HUES64 (cell line): ENCODE data around the gene SLC25A6.

Experiments
- H3K27ac ChIP-seq: 2 replicates; pipeline ENCODE4 v1.7.0; 2013; ENCODE audit warnings: low read depth, low read length, inconsistent platforms
- H3K27me3 ChIP-seq: 2 replicates; pipeline ENCODE4 v1.6.1; 2013; ENCODE audit warnings: mild to moderate bottlenecking, low read length; ENCODE audit not compliant: insufficient read depth
- H3K36me3 ChIP-seq: 2 replicates; pipeline ENCODE4 v1.6.1; 2013; ENCODE audit warnings: mild to moderate bottlenecking, low read length; ENCODE audit not compliant: insufficient read depth
- H3K4me1 ChIP-seq: 2 replicates; pipeline ENCODE4 v1.6.1; 2013; ENCODE audit warnings: mild to moderate bottlenecking, low read length, moderate library complexity; ENCODE audit not compliant: insufficient read depth
- H3K4me3 ChIP-seq: 2 replicates; pipeline ENCODE4 v1.5.1; 2013; ENCODE audit warnings: mild to moderate bottlenecking, low read length, moderate library complexity
- H3K9ac ChIP-seq: 2 replicates; pipeline ENCODE4 v1.6.1; 2013; ENCODE audit warnings: mild to moderate bottlenecking, low read depth, low read length
- H3K9me3 ChIP-seq: 2 replicates; pipeline ENCODE4 v1.6.1; 2013; ENCODE audit warnings: low read depth, low read length; ENCODE audit not compliant: insufficient read depth
- WGBS: fragments of 150-250, 120-280 bp; methylation state at CpG from one replicate; pipeline ENCODE4 v1.1.7; 2013; ENCODE audit warnings: missing lambda C conversion rate; 5-methylcytosine and 5-hydroxymethylcytosine counted together

Gene SLC25A6

GRCh38 chrX:1336948-1337779, 54.7 kb downstream of the SLC25A6 start:
- H3K9ac ChIP-seq: no peak overlapping the region
- WGBS: 91% methylated on average over 13 of the region's 18 CpGs

DNA sequence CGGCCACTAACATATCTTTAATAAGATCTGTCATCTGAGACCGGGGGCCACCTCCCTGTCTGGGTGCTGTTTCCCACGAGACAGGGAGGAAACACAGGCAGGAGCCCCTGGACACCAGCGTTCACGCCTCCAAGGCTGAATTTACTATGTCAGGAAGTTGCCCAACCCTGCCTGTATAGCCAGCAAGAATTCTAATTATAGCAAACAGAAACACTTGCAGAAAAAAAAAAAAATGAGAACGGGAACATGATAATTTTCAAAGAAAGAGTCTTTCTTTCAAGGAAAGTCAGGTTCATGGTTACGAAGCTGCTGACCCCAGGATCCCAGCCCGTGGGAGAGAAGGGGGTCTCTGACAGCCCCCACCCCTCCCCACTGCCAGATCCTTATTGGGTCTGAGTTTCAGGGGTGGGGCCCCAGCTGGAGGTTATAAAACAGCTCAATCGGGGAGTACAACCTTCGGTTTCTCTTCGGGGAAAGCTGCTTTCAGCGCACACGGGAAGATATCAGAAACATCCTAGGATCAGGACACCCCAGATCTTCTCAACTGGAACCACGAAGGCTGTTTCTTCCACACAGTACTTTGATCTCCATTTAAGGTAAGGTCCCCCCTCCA, 55.5 kb downstream of the SLC25A6 start, which contains the start of gene IL3RA:
TSS of gene IL3RA (plus strand) at position 455 of the 613 bp plus-strand sequence. CDS start 4,981 bp downstream, outside the sequence.
- Histone ChIP-seq H3K27me3 (no peaks in the 10 kb centered on the region), H3K9me3 (peaks cover 5% of the 10 kb centered on the region), H3K9ac (no peak within 1 kb of the TSS), H3K4me3 (no peak within 1 kb of the TSS), H3K36me3 (no peaks in the 10 kb centered on the region), H3K4me1 (no peaks in the 10 kb centered on the region), H3K27ac (no peak within 1 kb of the TSS)
- 76% methylated on average over 14 of the region's 14 CpGs for WGBS

More at GRCh38 chrX:1336948-1337779, 54.7 kb downstream of the SLC25A6 start:
- no peaks in the 10 kb centered on the region for H3K27me3 ChIP-seq
- H3K27ac ChIP-seq: no peak overlapping the region
- no peaks in the 10 kb centered on the region for H3K4me1 ChIP-seq
- peaks cover 8% of the 10 kb centered on the region for H3K9me3 ChIP-seq
- no peaks in the 10 kb centered on the region for H3K36me3 ChIP-seq
- no peak overlapping the region for H3K4me3 ChIP-seq
